Esophagus (tissue), 2 donors: Measurements from ENCODE around the gene ZNF408. TPM values are rescaled to one million over a fixed set of nuclear protein-coding genes. Genes with fewer than 3 reads are reported as not detected.

Experiments used
- H3K27ac ChIP-seq, 2 donors: one replicate each; pipeline ENCODE4 v1.5.1; 2013; ENCODE audit warnings: low read depth in 2 of 2, mild to moderate bottlenecking in 2 of 2, inconsistent platforms in 1 of 2, low read length in 1 of 2, moderate library complexity in 1 of 2
- H3K27me3 ChIP-seq, 2 donors: one replicate each; pipeline ENCODE4 v1.6.1; 2013; ENCODE audit warnings: low read length in 2 of 2, control low read depth in 1 of 2, mild to moderate bottlenecking in 1 of 2; ENCODE audit not compliant: insufficient read depth in 2 of 2, control insufficient read depth in 1 of 2
- H3K36me3 ChIP-seq, 2 donors: one replicate each; pipeline ENCODE4 v1.6.1; 2013; ENCODE audit warnings: low read length in 1 of 2; ENCODE audit not compliant: control insufficient read depth in 2 of 2, insufficient read depth in 2 of 2
- H3K4me1 ChIP-seq, 2 donors: one replicate each; pipeline ENCODE4 v1.6.1; 2013; ENCODE audit warnings: low read length in 1 of 2; ENCODE audit not compliant: control insufficient read depth in 2 of 2, insufficient read depth in 2 of 2
- H3K4me3 ChIP-seq, 2 donors: one replicate each; pipeline ENCODE4 v1.5.1; 2013; ENCODE audit warnings: low read length in 2 of 2, mild to moderate bottlenecking in 2 of 2, low read depth in 1 of 2, moderate library complexity in 1 of 2
- H3K9me3 ChIP-seq, 2 donors: one replicate each; pipeline ENCODE4 v1.6.1; 2013; ENCODE audit warnings: mild to moderate bottlenecking in 2 of 2, low read depth in 1 of 2, low read length in 1 of 2, moderate library complexity in 1 of 2; ENCODE audit not compliant: control insufficient read depth in 2 of 2, insufficient read depth in 1 of 2
- WGBS, 2 donors: extraction: QIAGEN DNeasy Blood & Tissue Kit; methylation state at CpG; one replicate each; pipeline ENCODE4 v1.1.7; 2013; 5-methylcytosine and 5-hydroxymethylcytosine counted together
- polyA plus RNA-seq, 2 donors: library from polyadenylated mRNA; stranded (reverse); fragments of 200-250 nt; gene quantifications; one replicate each; pipeline ENCODE4 v1.2.3, GENCODE V29; 2013
- donor health status: healthy with polysubstance abuse.
- donor health status: Bipolar disorder and iron deficiency.

The ZNF408 gene
- polyA plus RNA-seq, result 1 to 10 TPM; 7.8 to 8.1 TPM

DNA sequence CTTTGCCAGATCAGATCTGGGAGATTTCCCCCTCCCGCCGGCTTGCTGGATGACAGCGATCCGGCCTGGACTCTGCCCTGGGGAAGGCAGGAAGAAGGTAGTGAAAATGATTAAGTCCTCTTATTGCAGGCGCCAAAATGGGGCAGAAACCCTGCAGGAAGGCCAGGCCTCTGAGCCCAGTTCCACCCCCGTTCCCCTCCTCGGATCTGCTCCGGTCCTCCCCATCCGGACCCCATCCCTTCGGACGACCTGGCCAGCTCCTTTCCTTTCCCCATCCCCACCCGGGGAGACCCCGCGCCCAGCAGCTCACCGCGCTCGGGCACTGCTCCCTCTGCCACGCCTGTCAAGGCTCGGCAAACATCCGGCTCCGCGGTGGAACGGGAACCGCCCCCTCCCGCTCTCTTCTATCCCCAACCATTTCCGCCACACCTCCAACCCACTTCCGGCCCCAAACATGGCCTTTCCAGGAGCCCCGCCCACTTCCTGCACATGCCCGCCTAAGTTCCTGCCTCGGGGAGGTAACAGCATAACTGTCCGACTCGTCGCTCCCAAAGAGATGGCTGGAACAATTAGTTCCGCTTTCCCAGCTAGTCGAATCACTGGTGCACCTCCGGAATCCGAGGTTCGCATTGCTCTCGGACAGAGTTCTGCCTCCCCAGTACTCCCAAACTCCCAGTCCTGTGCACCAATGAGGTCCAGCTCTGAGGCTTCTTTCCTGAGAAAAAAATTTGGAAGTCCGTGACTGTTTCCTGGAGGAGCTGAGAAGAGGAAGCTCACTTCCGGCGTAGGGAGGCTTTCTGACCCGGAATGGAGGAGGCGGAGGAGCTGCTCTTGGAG lies at the start of gene ZNF408, which contains the start of gene ARHGAP1:
TSS of gene ZNF408 (plus strand) at position 791 of the 837 bp plus-strand sequence. CDS start at position 808, 17 bp downstream.
TSS of gene ARHGAP1 (minus strand) at position 379 of the 837 bp plus-strand sequence. CDS start 4,512 bp downstream, outside the sequence.
- Histone ChIP-seq H3K36me3 (peaks cover 8 to 34% of the 10 kb centered on the region in 2 donors), H3K27me3 (no peaks in the 10 kb centered on the region), H3K4me1 (peaks cover 6 to 29% of the 10 kb centered on the region in 2 donors), H3K27ac (peak within 1 kb of the TSS; percentile 94 to 99), H3K4me3 (peak within 1 kb of the TSS; percentile 85 to 94), H3K9me3 (no peaks in the 10 kb centered on the region)
- WGBS, 2 donors, result 0% methylated on average over 44 of the region's 44 CpGs

DNA sequence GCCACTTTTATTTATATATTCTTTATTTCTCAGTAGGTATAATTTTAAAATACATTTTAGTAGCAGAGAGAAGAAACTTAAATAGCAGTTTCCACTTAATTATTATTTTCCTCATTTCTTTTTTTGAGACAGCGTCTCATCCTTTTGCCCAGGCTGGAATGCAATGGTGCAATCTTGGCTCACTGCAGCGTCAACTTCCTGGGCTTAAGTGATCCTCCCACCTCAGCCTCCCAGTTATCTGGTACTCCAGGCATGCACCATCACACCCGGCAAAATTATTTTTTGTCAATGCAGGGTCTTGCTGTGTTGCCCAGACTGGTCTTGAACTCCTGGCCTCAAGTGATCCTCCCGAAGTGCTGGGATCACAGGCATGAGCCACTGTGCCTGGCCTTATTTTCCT lies 45.2 kb upstream of the ZNF408 start:
- Histone ChIP-seq H3K36me3 (peaks cover 11 to 16% of the 10 kb centered on the region in 2 donors), H3K27me3 (no peaks in the 10 kb centered on the region), H3K4me3 (no peak overlapping the region), H3K4me1 (no peaks in the 10 kb centered on the region), H3K27ac (no peak overlapping the region), H3K9me3 (no peaks in the 10 kb centered on the region)
- 93 to 94% methylated on average over 4 of the region's 4 CpGs for WGBS, 2 donors

DNA sequence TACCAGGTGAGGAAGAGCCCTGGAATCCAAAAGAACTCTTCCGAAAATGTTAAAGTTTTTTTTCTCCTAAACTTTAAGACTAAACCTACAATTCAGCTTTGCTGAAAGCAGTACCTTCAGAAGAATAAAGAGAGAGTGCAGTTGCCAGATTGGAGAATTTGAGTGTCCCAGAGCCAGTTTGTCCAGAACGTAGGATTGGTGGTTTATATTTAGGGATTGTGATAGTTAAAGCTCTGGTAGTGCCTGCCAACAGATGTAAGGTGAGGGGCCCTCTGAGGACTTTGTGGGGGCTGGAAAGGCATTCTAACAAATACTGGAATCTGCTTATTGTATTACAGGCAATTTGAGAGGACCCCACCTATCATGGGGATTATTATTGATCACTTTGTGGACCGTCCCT lies 43.6 kb upstream of the ZNF408 start:
- Histone ChIP-seq H3K27ac (no peak overlapping the region), H3K36me3 (peaks cover 3 to 16% of the 10 kb centered on the region in 2 donors), H3K27me3 (no peaks in the 10 kb centered on the region), H3K9me3 (no peaks in the 10 kb centered on the region), H3K4me3 (no peak overlapping the region), H3K4me1 (no peaks in the 10 kb centered on the region)
- WGBS, 2 donors, result 88 to 89% methylated on average over 3 of the region's 3 CpGs

DNA sequence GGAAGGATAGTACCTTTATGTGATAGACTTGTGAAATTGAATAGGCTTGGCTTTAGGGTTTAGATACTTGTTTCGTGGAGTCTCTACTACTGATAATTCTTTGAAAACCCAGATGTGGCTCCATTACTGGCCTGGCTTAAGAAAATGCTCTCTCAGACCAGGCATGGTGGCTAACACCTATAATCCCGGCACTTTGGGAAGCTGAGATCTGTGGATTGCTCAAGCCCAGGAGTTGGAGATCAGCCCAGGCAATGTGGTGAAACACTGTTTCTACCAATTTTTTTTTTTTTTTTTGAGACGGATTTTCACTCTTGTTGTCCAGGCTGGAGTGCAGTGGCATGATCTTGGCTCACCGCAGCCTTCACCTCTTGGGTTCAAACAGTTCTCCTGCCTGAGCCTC lies 42.6 kb upstream of the ZNF408 start:
- Histone ChIP-seq H3K9me3 (no peaks in the 10 kb centered on the region), H3K27me3 (no peaks in the 10 kb centered on the region), H3K27ac (no peak overlapping the region), H3K36me3 (peaks cover 3 to 17% of the 10 kb centered on the region in 2 donors), H3K4me1 (no peaks in the 10 kb centered on the region), H3K4me3 (no peak overlapping the region)
- WGBS, 2 donors, result 81 to 83% methylated on average over 4 of the region's 4 CpGs

DNA sequence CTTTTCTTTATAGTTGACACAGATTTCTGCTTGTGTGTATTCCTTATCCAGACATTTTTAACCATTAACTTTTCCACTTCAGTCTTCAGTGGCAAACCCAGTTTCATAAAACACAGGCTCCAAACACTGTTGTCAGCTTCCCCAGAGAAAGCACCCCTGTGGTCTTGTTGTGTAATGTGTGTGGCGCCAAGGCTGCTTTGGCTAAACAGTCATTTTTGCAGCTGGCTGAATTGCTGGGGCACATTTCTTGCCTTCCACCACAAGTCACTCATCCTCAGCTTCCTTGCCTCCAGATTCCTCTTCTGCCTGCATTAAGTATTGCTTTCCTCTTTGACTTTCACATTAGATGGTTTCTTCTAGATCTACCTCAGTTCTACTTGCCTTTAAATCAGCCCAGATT lies 40.9 kb upstream of the ZNF408 start:
- H3K4me1 ChIP-seq, result no peaks in the 10 kb centered on the region
- 70 to 93% methylated on average over 1 of the region's 1 CpG for WGBS, 2 donors
- H3K27ac ChIP-seq, result no peak overlapping the region
- peaks cover 9 to 16% of the 10 kb centered on the region in 2 donors for H3K36me3 ChIP-seq
- no peaks in the 10 kb centered on the region for H3K27me3 ChIP-seq
- no peaks in the 10 kb centered on the region for H3K9me3 ChIP-seq
- no peak overlapping the region for H3K4me3 ChIP-seq

DNA sequence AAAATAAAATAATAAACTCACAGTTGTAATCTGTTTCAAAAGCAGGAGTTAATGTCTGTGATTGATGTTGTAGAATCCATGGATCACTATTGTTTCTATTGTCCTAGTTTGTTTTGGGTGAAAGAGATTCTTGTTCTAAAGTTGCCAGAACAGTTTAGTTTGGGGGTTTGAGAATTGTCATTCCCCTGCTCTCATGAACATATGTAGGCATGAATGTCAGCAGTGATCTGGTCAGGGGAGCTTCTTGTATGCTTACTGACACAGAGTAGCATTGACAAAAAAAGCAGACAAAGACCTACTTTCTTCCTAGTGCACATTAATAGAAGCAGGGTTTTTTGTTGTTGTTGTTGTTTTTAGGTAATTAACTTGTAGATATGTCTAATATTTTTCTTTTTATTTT lies 39.0 kb upstream of the ZNF408 start:
- no peak overlapping the region for H3K4me3 ChIP-seq
- no peak overlapping the region for H3K27ac ChIP-seq
- peaks cover 9 to 18% of the 10 kb centered on the region in 2 donors for H3K36me3 ChIP-seq
- no peaks in the 10 kb centered on the region for H3K9me3 ChIP-seq
- no peaks in the 10 kb centered on the region for H3K27me3 ChIP-seq
- H3K4me1 ChIP-seq, result no peaks in the 10 kb centered on the region

DNA sequence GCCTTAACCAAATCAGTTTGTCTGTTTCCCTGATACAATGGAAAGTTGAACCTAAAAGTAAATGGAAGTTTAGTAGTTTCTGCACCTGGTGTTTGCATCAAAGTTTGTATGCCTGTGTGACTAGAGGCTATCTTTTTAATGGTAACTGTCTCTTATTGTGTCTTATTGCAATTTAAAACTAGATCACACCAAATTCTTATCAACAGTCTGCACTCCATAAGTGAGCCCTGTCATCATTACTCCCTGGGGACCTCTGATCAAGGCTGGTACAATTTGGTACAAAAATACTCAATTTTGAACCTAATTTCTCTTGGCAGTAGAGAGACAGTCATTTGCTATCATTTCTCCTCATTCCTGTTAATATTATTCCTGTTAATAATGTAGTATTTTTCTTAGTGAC lies 38.5 kb upstream of the ZNF408 start:
- no peaks in the 10 kb centered on the region for H3K9me3 ChIP-seq
- H3K27ac ChIP-seq, result no peak overlapping the region
- no peaks in the 10 kb centered on the region for H3K27me3 ChIP-seq
- H3K36me3 ChIP-seq, result peaks cover 9 to 15% of the 10 kb centered on the region in 2 donors
- no peaks in the 10 kb centered on the region for H3K4me1 ChIP-seq
- no peak overlapping the region for H3K4me3 ChIP-seq

DNA sequence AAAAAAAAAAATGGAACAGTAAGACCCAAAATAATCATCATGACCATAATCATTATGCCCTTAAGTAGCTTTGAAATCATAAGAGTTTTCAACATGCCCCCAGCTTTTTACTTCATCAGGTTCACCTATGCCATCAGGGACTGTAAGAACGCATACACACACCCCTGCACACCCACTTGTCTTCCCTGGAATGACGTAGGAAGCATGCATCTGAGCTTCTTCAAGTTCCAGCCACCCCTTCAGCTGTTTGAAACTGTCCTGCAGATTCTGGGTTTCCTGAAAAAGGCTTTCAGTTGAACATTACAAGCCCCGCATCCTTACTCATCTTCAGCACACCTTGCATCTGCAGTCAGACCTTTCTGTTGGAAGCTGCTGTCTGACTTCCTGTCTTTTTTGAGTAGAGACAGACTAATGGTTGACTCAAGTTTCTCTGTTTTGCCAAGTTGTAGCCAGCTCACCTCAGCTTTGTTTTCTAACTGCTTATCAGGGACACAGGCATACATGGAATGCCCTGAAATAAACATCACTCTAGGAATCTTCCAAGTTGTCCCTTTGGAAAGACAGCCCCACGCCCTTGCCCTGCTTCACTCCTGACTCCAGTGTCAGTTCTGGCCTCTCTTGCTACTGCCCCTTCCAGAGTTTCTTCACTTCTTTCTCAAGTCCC lies 37.4 kb upstream of the ZNF408 start:
- no peaks in the 10 kb centered on the region for H3K27me3 ChIP-seq
- 85 to 86% methylated on average over 4 of the region's 4 CpGs for WGBS, 2 donors
- no peak overlapping the region for H3K4me3 ChIP-seq
- H3K4me1 ChIP-seq, result no peaks in the 10 kb centered on the region
- H3K36me3 ChIP-seq, result peaks cover 13 to 21% of the 10 kb centered on the region in 2 donors
- no peak overlapping the region for H3K27ac ChIP-seq
- no peaks in the 10 kb centered on the region for H3K9me3 ChIP-seq

DNA sequence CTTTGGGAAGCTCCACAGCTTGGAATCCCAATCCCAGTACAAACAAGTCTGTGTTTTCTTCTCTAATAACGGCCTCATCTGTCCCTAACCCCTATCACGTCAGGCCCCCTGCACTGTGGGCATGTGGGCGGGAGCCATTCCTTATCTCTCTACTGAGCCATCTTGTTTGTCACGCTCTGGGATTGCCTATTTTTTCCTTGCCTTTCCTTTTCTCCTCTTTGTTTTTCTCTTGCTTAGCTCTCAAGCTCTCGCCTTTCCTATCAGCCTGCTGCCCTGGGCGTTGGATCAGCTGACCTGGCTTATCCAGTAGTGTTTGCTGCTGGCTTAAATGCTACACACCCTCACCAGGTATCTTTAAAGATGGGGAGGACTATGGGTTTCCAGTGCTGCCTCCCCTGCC lies 36.2 kb upstream of the ZNF408 start:
- H3K9me3 ChIP-seq, result no peaks in the 10 kb centered on the region
- no peak overlapping the region for H3K4me3 ChIP-seq
- WGBS, 2 donors, result 66 to 74% methylated on average over 6 of the region's 6 CpGs
- H3K27me3 ChIP-seq, result no peaks in the 10 kb centered on the region
- H3K27ac ChIP-seq, result no peak overlapping the region
- no peaks in the 10 kb centered on the region for H3K4me1 ChIP-seq
- peaks cover 20 to 23% of the 10 kb centered on the region in 2 donors for H3K36me3 ChIP-seq
